Fibroblast of villous mesenchyme (primary cell): ENCODE data around the gene TOP1. TPM values are rescaled to one million over a fixed set of nuclear protein-coding genes. Genes with fewer than 3 reads are reported as not detected.
"Not testable (repeated sequence)": the region's sequence is repeated elsewhere in the genome, so short reads cannot be mapped to it uniquely, and the experiment has no call there.

Source experiments
- DNase-seq: peaks from one replicate; pipeline ENCODE4 v3.0.0-alpha.2; 2010; ENCODE audit warnings: low read depth
- H3K4me3 ChIP-seq: 2 replicates; pipeline ENCODE4 v1.5.1; 2011; ENCODE audit warnings: low read depth, mild to moderate bottlenecking, low read length
- total RNA-seq: library from RNA; depleted of rRNA; stranded (reverse); fragments of >200 nt; gene quantifications from 2 replicates; pipeline ENCODE4 v1.2.3, GENCODE V29; 2012
- TF ChIP-seq, protein P1 (sequence below): IDR thresholded peaks from 2 replicates; pipeline ENCODE4 v1.5.1; 2012; ENCODE audit warnings: low read depth, mild to moderate bottlenecking, low read length; ENCODE audit not compliant: insufficient read depth

TOP1 gene
- total RNA-seq, 1 donor = 19.9 TPM

- TF ChIP-seq, protein P1, sequence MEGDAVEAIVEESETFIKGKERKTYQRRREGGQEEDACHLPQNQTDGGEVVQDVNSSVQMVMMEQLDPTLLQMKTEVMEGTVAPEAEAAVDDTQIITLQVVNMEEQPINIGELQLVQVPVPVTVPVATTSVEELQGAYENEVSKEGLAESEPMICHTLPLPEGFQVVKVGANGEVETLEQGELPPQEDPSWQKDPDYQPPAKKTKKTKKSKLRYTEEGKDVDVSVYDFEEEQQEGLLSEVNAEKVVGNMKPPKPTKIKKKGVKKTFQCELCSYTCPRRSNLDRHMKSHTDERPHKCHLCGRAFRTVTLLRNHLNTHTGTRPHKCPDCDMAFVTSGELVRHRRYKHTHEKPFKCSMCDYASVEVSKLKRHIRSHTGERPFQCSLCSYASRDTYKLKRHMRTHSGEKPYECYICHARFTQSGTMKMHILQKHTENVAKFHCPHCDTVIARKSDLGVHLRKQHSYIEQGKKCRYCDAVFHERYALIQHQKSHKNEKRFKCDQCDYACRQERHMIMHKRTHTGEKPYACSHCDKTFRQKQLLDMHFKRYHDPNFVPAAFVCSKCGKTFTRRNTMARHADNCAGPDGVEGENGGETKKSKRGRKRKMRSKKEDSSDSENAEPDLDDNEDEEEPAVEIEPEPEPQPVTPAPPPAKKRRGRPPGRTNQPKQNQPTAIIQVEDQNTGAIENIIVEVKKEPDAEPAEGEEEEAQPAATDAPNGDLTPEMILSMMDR = no peak
- no peak for DNase-seq
- H3K4me3 ChIP-seq = no peak overlapping the region
Observed at GRCh38 chr20:41125530-41126457, 97.2 kb downstream of the TOP1 start.

- TF ChIP-seq, protein P1 = no peak
- no peak overlapping the region for H3K4me3 ChIP-seq
- DNase-seq = no peak
Observed at GRCh38 chr20:41126719-41127118, 98.1 kb downstream of the TOP1 start.

DNA sequence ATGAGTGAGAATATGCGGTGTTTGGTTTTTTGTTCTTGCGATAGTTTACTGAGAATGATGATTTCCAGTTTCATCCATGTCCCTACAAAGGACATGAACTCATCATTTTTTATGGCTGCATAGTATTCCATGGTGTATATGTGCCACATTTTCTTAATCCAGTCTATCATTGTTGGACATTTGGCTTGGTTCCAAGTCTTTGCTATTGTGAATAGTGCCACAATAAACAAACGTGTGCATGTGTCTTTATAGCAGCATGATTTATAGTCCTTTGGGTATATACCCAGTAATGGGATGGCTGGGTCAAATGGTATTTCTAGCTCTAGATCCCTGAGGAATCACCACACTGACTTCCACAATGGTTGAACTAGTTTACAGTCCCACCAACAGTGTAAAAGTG lies 99.7 kb downstream of the TOP1 start:
- H3K4me3 ChIP-seq, DNase-seq: not testable (repeated sequence)

GRCh38 chr20:41131594-41132387 lies 103.2 kb downstream of the TOP1 start:
- TF ChIP-seq, protein P1 = no peak
- no peak overlapping the region for H3K4me3 ChIP-seq
- DNase-seq = no peak

GRCh38 chr20:41132388-41132775 lies 103.8 kb downstream of the TOP1 start:
- not testable (repeated sequence) for H3K4me3 ChIP-seq, DNase-seq

GRCh38 chr20:41133709-41134361 lies 105.2 kb downstream of the TOP1 start:
- H3K4me3 ChIP-seq = no peak overlapping the region
- DNase-seq = no peak
- TF ChIP-seq, protein P1 = no peak

DNA sequence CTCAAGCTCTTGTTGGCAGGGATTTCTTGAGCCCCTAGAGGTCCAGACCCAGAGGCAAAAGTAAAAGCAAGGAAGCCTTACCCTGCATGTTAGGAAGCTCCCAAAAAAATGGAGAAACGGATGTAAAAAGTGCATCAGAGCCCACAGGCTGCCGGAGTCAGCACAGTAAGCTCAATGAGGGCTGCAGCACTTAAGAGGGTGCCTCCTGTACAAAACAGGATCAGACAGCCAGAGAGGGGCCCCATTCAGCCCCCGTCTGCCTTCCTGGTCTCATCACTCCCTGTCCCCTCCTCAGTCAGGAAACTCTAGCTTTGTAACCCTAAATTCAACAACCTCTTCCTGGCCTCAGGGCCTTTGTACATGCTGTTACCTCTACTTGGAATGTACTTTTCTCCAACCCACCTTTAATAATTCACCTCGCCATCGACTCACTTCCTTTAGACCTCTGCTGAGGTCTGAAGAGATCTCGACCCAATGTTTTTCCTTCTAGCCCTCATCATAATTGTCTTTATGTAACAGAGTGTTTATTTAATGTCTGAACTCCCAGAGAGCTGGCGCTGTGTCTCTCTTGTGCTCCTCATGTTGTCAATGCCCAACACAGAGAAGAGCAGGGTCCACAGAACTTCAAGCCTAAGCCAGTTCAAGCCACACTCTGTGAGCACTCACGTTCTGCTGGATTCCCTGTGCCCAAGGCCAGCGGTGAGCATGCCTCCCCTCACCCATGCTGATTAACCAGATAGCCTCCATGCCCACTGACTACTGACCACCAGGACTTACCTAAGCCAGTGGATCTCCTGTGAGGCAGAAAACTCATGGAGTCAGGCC lies 106.0 kb downstream of the TOP1 start:
- DNase-seq = no peak
- no peak overlapping the region for H3K4me3 ChIP-seq
- TF ChIP-seq, protein P1 = no peak
